ENCODE data around the gene FGF12. TPM values are rescaled to one million over a fixed set of nuclear protein-coding genes. Genes with fewer than 3 reads are reported as not detected.

FGF12 gene
- total RNA-seq, 1 donor from 2014 or later: 3.9 TPM

DNA sequence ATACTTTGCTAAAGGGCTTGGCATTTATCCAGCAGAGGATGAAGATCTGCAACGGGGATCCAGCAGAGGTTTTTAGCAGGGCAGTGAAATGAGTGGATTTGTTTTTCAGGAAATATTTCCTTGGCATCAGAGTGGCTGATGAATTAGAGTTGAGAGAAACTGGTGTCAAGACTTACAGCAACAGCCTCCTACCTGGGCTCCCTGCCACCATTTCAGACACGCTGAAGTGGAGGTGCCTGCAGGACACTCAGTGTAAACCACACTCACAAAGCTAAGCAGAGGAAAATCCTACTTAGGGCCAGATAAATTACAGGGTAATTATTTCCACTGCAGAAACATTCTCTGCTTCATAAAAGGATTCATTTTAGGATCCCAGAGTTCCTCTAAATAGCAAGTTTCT lies 519.7 kb downstream of the FGF12 start:
- ATAC-seq: peak; percentile 43 to 48
- TF ChIP-seq, protein P1, sequence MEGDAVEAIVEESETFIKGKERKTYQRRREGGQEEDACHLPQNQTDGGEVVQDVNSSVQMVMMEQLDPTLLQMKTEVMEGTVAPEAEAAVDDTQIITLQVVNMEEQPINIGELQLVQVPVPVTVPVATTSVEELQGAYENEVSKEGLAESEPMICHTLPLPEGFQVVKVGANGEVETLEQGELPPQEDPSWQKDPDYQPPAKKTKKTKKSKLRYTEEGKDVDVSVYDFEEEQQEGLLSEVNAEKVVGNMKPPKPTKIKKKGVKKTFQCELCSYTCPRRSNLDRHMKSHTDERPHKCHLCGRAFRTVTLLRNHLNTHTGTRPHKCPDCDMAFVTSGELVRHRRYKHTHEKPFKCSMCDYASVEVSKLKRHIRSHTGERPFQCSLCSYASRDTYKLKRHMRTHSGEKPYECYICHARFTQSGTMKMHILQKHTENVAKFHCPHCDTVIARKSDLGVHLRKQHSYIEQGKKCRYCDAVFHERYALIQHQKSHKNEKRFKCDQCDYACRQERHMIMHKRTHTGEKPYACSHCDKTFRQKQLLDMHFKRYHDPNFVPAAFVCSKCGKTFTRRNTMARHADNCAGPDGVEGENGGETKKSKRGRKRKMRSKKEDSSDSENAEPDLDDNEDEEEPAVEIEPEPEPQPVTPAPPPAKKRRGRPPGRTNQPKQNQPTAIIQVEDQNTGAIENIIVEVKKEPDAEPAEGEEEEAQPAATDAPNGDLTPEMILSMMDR (IDR thresholded peaks at IDR 0.05): no peak
- DNase-seq: peak; percentile 48
- Histone ChIP-seq H3K9me3 (no peaks in the 10 kb centered on the region), H3K27me3 (ENCODE audit: low read depth) (no peaks in the 10 kb centered on the region), H3K27ac (no peak overlapping the region), H3K36me3 (no peaks in the 10 kb centered on the region), H3K4me3 (no peak overlapping the region), H3K4me1 (no peaks in the 10 kb centered on the region)
- intact Hi-C loops (cut with DNase I): no loop called here

DNA sequence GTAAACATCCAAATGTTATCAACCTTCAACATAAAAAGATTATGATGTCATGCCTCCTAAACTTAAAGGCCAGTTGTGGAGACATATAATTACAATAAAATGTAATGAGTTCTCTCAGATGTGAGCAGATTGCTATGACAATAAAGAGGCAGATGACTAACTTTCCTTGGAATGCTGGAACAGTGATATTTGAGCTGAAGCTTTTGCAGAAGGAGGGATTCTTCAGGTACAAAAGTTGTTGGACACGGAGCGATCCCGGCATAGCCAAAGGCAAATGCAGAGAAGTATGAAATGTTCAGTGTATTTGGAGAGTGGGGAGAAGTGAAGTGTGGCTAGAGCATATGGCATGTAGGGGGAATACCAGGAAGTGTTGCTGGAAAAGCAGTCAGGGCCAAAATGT lies 520.1 kb downstream of the FGF12 start:
- no peak overlapping the region for H3K4me3 ChIP-seq
- TF ChIP-seq, protein P1 (IDR thresholded peaks at IDR 0.05): no peak
- no peaks in the 10 kb centered on the region for H3K36me3 ChIP-seq
- H3K4me1 ChIP-seq: no peaks in the 10 kb centered on the region
- ATAC-seq (peak in 1 of 2 donors; percentile 24), DNase-seq (no peak)
- no peaks in the 10 kb centered on the region for H3K9me3 ChIP-seq
- no peak overlapping the region for H3K27ac ChIP-seq
- intact Hi-C loops (cut with DNase I): no loop called here
- H3K27me3 ChIP-seq (ENCODE audit: low read depth): no peaks in the 10 kb centered on the region

DNA sequence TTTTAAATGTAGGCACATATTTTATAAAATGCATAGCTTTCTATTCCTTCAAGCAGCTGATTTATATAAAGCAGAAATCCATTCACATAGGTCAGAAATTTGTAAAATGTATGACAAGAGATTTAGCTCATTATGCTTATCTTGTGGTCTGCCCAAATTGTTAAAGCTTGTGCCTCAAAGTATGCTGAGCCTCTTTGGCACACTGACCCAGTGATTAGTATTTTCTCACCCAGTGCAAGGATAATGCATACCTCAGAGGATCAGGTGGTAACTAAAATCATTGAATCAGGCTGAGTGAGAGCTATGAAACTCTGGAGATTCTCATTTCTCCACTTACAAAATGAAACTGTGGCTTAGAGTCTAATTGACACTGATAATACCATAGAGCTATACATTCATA lies 533.3 kb downstream of the FGF12 start:
- TF ChIP-seq, protein P1 (IDR thresholded peaks at IDR 0.05): no peak
- no peaks in the 10 kb centered on the region for H3K9me3 ChIP-seq
- no peak overlapping the region for H3K27ac ChIP-seq
- no peak for DNase-seq
- H3K4me1 ChIP-seq: no peaks in the 10 kb centered on the region
- no peak for ATAC-seq
- intact Hi-C loops (cut with DNase I): no loop called here
- no peak overlapping the region for H3K4me3 ChIP-seq
- H3K27me3 ChIP-seq (ENCODE audit: low read depth): no peaks in the 10 kb centered on the region
- no peaks in the 10 kb centered on the region for H3K36me3 ChIP-seq

DNA sequence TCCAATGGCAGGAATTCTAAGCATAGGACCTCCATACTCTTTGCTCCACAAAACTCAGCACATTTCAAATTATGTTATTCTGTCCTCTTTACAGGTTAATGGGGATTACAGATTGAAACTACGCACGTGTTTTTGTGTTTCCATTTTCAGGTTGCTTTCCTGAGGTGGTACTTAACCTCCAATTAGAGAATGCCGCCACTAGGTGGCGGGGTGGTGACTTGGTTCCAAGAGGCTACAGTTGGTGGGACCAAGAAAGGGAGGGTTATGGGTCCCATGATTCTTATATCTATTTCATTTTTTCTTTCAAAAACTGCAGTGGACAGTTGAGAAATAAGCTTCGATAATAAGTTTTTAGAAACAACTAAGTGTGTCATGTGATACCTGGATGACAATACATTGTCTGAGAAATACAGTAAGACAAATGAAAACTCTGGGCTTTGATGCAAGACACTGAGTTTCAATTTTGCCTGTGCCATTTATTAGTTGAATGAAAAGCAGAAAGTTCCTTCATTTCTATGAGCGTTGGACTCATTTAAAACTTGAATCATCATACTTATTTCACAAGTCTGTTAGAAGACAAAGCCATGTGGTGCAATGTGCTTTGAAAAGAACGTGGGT lies 539.0 kb downstream of the FGF12 start:
- H3K4me1 ChIP-seq: no peaks in the 10 kb centered on the region
- H3K27me3 ChIP-seq (ENCODE audit: low read depth): no peaks in the 10 kb centered on the region
- no peaks in the 10 kb centered on the region for H3K9me3 ChIP-seq
- no peak overlapping the region for H3K4me3 ChIP-seq
- peak; percentile 64 for DNase-seq
- peak in 1 of 2 donors; percentile 63 for ATAC-seq
- H3K27ac ChIP-seq: no peak overlapping the region
- intact Hi-C loops (cut with DNase I): loop anchor here (10.0 kb wide), 1 partner anchor 256 kb away; no protein-coding TSS in a partner anchor
- TF ChIP-seq, protein P1 (IDR thresholded peaks at IDR 0.05): peak; percentile 60
- H3K36me3 ChIP-seq: no peaks in the 10 kb centered on the region

DNA sequence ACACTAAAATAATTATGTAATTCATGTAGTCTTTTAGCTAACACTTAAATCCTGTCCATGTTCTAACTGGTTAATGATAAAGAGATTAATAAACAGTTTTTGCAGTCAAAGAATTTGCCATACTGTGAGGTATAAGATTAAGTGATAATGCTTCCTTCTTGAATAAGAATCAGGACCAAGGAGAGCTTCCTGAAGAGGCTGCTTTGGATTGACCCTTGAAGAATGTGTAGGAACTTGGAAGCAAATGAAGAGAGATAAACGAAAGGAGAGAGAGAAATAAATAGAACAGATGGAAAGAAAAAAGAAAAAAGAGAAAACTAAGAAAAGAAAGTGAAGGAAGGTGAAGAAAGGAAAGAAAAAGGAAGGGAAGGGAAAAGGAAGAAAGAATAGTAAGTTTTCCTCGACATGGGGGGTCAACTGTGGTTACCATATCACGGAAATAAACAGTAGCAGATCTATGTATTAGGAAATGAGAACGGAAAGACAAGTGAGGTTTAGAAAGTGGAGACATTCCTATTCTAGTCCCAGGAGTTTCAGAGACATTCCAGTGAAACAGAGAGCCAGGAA lies 539.8 kb downstream of the FGF12 start:
- Histone ChIP-seq H3K36me3 (no peaks in the 10 kb centered on the region), H3K9me3 (no peaks in the 10 kb centered on the region), H3K4me1 (no peaks in the 10 kb centered on the region), H3K4me3 (no peak overlapping the region), H3K27ac (no peak overlapping the region), H3K27me3 (ENCODE audit: low read depth) (no peaks in the 10 kb centered on the region)
- TF ChIP-seq, protein P1 (IDR thresholded peaks at IDR 0.05): no peak
- ATAC-seq: no peak
- intact Hi-C loops (cut with DNase I): loop anchor here (10.0 kb wide), 1 partner anchor 257 kb away; no protein-coding TSS in a partner anchor
- no peak for DNase-seq
